Right kidney (tissue), 1 donor: Measurements from ENCODE around the gene RAPSN.

ENCODE experiments used
- DNase-seq: peaks from one replicate; pipeline ENCODE4 v3.0.0-alpha.2; 2016

The RAPSN gene

GRCh38 chr11:47388697-47389576, 60.0 kb downstream of the RAPSN start:
- no peak for DNase-seq

DNA sequence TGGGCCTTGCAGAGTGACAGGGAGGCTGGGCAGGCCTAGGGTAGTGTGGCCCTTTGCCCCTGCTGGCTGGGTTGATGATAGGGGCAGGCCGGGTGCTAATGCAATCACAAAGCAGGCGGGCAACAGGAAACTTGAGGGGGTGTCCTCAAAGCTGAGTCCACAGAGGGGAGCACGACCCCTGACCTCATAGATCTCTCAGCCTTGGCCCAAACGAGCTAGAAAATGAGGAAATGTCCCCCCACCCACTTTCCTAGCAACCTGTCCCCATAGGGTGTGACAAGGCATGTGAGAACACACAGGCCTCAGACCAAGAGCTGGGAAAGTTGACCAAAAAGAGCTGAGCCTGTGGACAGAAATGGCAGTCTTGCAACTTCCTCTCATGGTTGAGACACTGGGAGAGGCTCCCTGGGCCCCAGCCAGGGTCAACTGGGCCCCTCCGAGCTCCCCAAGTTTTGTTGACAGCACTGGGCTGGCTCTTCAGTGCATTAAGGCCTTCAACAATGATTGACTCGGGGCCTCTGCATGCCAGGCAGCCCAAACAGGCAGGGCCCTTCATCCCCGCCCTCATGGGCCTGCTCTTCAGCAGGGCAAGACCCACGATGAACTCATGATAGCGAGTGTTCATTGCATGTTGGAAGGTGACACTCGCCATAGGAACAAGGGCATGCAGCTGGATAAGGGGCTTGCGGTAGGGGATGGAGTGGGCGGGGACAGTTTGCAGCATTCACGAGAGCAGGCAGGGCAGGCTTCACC, 60.8 kb downstream of the RAPSN start:
- DNase-seq, result no peak
